ENCODE data around the gene DGKD.

DGKD gene

DNA sequence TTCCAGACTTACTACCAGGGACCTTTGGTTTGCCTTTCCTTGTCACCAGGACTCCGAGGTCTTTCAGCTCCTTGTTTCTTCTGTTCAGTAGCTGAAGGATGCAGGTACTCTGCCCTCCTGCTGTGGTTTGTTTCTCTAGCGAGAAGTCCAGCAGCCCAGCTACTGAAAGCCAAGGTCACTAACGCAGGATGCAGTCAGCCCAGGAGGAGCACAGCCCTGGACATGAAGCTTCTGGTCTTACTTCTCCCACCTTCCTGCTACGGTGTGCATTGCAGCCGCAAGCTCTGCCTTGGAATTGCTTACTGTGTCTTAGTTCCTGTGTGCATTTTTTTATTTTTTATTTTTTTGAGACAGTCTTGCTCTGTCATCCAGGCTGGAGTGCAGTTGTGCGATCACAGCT lies 62.4 kb downstream of the DGKD start:
- TF ChIP-seq, protein P1, sequence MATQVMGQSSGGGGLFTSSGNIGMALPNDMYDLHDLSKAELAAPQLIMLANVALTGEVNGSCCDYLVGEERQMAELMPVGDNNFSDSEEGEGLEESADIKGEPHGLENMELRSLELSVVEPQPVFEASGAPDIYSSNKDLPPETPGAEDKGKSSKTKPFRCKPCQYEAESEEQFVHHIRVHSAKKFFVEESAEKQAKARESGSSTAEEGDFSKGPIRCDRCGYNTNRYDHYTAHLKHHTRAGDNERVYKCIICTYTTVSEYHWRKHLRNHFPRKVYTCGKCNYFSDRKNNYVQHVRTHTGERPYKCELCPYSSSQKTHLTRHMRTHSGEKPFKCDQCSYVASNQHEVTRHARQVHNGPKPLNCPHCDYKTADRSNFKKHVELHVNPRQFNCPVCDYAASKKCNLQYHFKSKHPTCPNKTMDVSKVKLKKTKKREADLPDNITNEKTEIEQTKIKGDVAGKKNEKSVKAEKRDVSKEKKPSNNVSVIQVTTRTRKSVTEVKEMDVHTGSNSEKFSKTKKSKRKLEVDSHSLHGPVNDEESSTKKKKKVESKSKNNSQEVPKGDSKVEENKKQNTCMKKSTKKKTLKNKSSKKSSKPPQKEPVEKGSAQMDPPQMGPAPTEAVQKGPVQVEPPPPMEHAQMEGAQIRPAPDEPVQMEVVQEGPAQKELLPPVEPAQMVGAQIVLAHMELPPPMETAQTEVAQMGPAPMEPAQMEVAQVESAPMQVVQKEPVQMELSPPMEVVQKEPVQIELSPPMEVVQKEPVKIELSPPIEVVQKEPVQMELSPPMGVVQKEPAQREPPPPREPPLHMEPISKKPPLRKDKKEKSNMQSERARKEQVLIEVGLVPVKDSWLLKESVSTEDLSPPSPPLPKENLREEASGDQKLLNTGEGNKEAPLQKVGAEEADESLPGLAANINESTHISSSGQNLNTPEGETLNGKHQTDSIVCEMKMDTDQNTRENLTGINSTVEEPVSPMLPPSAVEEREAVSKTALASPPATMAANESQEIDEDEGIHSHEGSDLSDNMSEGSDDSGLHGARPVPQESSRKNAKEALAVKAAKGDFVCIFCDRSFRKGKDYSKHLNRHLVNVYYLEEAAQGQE (IDR thresholded peaks at IDR 0.05; ENCODE audit: insufficient replicate concordance, low read depth): no peak
- TF ChIP-seq POLR2AphosphoS5 (IDR thresholded peaks at IDR 0.05; ENCODE audit: low read depth): no peak
- TF ChIP-seq SPI1 (IDR thresholded peaks at IDR 0.05; ENCODE audit: borderline replicate concordance, low read depth): no peak
- TF ChIP-seq, protein P2, sequence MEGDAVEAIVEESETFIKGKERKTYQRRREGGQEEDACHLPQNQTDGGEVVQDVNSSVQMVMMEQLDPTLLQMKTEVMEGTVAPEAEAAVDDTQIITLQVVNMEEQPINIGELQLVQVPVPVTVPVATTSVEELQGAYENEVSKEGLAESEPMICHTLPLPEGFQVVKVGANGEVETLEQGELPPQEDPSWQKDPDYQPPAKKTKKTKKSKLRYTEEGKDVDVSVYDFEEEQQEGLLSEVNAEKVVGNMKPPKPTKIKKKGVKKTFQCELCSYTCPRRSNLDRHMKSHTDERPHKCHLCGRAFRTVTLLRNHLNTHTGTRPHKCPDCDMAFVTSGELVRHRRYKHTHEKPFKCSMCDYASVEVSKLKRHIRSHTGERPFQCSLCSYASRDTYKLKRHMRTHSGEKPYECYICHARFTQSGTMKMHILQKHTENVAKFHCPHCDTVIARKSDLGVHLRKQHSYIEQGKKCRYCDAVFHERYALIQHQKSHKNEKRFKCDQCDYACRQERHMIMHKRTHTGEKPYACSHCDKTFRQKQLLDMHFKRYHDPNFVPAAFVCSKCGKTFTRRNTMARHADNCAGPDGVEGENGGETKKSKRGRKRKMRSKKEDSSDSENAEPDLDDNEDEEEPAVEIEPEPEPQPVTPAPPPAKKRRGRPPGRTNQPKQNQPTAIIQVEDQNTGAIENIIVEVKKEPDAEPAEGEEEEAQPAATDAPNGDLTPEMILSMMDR (IDR thresholded peaks at IDR 0.05; ENCODE audit: insufficient read depth, low read length): no peak
- no peak for TF ChIP-seq GABPA (IDR thresholded peaks at IDR 0.05; ENCODE audit: low read depth)
- Histone ChIP-seq H3K27me3 (ENCODE audit: insufficient read depth, poor library complexity, severe bottlenecking) (no peaks in the 10 kb centered on the region), H3K27ac (replicated peaks) (no peak overlapping the region), H3K4me3 (replicated peaks; ENCODE audit: insufficient read depth, low read length) (no peak overlapping the region)
- no peak for DNase-seq (ENCODE audit: low read depth in 1 of 2, low spot score in 1 of 2)

DNA sequence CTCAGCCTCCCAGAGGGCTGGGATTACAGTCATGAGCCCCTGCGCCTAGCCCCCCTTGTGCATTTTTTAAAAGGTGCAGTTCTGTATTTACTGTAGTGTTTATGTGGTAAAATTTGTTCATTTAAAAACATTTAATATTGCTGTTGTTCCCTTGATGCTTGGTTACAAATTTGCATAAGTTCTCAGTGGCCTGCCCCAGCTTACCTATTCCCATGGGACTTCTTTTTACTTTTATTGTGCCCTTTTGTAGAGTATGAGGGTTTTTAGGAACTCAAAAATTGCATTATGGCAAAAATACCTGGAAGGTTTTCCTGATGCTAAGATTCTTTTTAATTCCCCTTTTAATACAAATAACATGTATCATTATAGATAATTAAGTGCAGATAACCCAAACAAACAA lies 63.0 kb downstream of the DGKD start:
- no peak overlapping the region for H3K4me3 ChIP-seq (replicated peaks; ENCODE audit: insufficient read depth, low read length)
- TF ChIP-seq, protein P2 (IDR thresholded peaks at IDR 0.05; ENCODE audit: insufficient read depth, low read length): no peak

DNA sequence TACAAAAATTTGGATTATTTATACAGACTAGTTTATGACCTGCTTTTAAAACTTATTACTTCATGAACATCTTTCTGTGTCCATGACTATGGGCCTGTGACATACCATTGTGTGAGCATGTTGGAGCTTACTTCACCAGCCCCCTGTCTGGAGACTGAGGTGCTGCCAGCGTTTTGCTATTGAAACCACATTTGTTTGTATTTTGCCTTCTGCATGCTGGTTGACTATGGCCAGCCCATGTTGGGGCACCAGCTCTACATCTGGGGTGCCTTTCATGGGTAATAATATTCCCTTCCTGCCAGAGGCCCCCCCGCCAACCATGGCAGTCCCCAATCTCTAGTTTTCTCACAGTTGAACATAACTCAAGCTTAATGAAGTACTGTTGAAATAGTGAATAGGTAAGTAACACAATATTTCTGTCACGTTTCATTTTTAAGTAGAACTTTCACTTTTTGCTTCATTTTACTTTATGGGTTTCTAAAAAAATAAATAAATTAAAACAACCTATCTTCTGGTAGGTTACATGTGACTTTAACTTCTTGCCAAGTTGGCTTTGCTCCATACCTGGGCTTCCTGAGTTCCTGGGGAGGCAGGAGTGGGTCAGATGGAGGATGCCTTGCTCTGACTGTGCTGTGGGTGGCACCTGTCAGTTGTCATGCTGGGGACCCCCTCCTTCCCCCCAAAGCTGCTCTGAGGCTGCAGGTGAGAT lies 63.9 kb downstream of the DGKD start:
- H3K27ac ChIP-seq (replicated peaks): no peak overlapping the region
- no peak overlapping the region for H3K4me3 ChIP-seq (replicated peaks; ENCODE audit: insufficient read depth, low read length)
- H3K27me3 ChIP-seq (ENCODE audit: insufficient read depth, poor library complexity, severe bottlenecking): no peaks in the 10 kb centered on the region
- DNase-seq (ENCODE audit: low read depth in 1 of 2, low spot score in 1 of 2): no peak
- TF ChIP-seq POLR2AphosphoS5 (IDR thresholded peaks at IDR 0.05; ENCODE audit: low read depth): no peak
- TF ChIP-seq GABPA (IDR thresholded peaks at IDR 0.05; ENCODE audit: low read depth): no peak
- TF ChIP-seq, protein P1 (IDR thresholded peaks at IDR 0.05; ENCODE audit: insufficient replicate concordance, low read depth): no peak
- TF ChIP-seq SPI1 (IDR thresholded peaks at IDR 0.05; ENCODE audit: borderline replicate concordance, low read depth): no peak
- TF ChIP-seq, protein P2 (IDR thresholded peaks at IDR 0.05; ENCODE audit: insufficient read depth, low read length): no peak

More for the DNA sequence above, 63.0 kb downstream of the DGKD start:
- no peak overlapping the region for H3K27ac ChIP-seq (replicated peaks)
- H3K27me3 ChIP-seq (ENCODE audit: insufficient read depth, poor library complexity, severe bottlenecking): no peaks in the 10 kb centered on the region
- no peak for DNase-seq (ENCODE audit: low read depth in 1 of 2, low spot score in 1 of 2)
